K562 (cell line): ENCODE results near the gene SNX12. TPM values are rescaled to one million over a fixed set of nuclear protein-coding genes. Genes with fewer than 3 reads are reported as not detected.

Source experiments
- ARID3A ChIP-seq: IDR thresholded peaks from 2 replicates; pipeline ENCODE4 v1.6.1; 2012; ENCODE audit warnings: low read depth, low read length, improper control_type of control experiment, borderline replicate concordance
- CREB5 ChIP-seq: fragments of 250-450 bp; sonication (Bioruptor Pico); IDR thresholded peaks from 2 replicates; pipeline ENCODE4 v1.5.0; 2020; ENCODE audit warnings: mild to moderate bottlenecking
- DEAF1 ChIP-seq: fragments of 450-650 bp; formaldehyde crosslinking; IDR thresholded peaks from 2 replicates; pipeline ENCODE4 v1.4.0; 2020; ENCODE audit warnings: mild to moderate bottlenecking, moderate library complexity
- EHMT2 ChIP-seq: fragments of 450-650 bp; IDR thresholded peaks from 2 replicates; pipeline ENCODE4 v1.6.1; 2018; ENCODE audit warnings: antibody characterized with exemption
- ELF1 ChIP-seq: fragments of 200-800 bp; sonication (Bioruptor generic); IDR thresholded peaks from 2 replicates; pipeline ENCODE4 v1.6.1; 2016; ENCODE audit warnings: missing genetic modification characterization, missing compliant biosample characterization
- FOS ChIP-seq: IDR thresholded peaks from 3 replicates; pipeline ENCODE4 v1.6.1; 2011; ENCODE audit not compliant: insufficient read length; ENCODE audit errors: extremely low read depth
- JUND ChIP-seq, 2 experiments: IDR thresholded peaks; 2 replicates in 1 of 2; 3 replicates in 1 of 2; pipeline ENCODE4 v1.6.1; 2011; ENCODE audit warnings: borderline replicate concordance in 2 of 2, low read depth in 2 of 2, low read length in 2 of 2, improper control_type of control experiment in 1 of 2, missing biosample characterization in 1 of 2, missing genetic modification characterization in 1 of 2, missing genetic modification reagents in 1 of 2
- MBD2 ChIP-seq: sonication (generic); IDR thresholded peaks from 2 replicates; pipeline ENCODE4 v1.6.1; 2016; ENCODE audit warnings: low read depth, borderline replicate concordance
- NCOR1 ChIP-seq: fragments of 450-650 bp; IDR thresholded peaks from 2 replicates; pipeline ENCODE4 v1.6.1; 2016; ENCODE audit warnings: mild to moderate bottlenecking, moderate library complexity
- NELFE ChIP-seq: IDR thresholded peaks from 2 replicates; pipeline ENCODE4 v1.6.1; 2011; ENCODE audit warnings: mild to moderate bottlenecking; ENCODE audit not compliant: insufficient read depth, insufficient read length
- NFIX ChIP-seq: fragments of 250-450 bp; sonication (Bioruptor Pico); IDR thresholded peaks from 2 replicates; pipeline ENCODE4 v1.4.0; 2020; ENCODE audit warnings: low read depth, mild to moderate bottlenecking, moderate library complexity
- RUNX1 ChIP-seq: sonication (generic); IDR thresholded peaks from 2 replicates; pipeline ENCODE4 v1.6.1; 2016; ENCODE audit warnings: antibody characterized with exemption, low read depth
- THRAP3 ChIP-seq: fragments of 450-650 bp; IDR thresholded peaks from 2 replicates; pipeline ENCODE4 v1.6.1; 2016; ENCODE audit warnings: mild to moderate bottlenecking, inconsistent platforms, borderline replicate concordance
- ZBTB1 ChIP-seq: sonication (generic); formaldehyde crosslinking; IDR thresholded peaks from 2 replicates; pipeline ENCODE4 v1.8.1; 2023; ENCODE audit warnings: missing genetic modification reagents, low read depth, mild to moderate bottlenecking, borderline replicate concordance
- ZNF12 ChIP-seq: sonication (generic); formaldehyde crosslinking; IDR thresholded peaks from 2 replicates; pipeline ENCODE4 v1.4.0; 2020; ENCODE audit warnings: mild to moderate bottlenecking, missing genetic modification reagents
- ZNF124 ChIP-seq: sonication (generic); formaldehyde crosslinking; IDR thresholded peaks from 2 replicates; pipeline ENCODE4 v1.8.1; 2022; ENCODE audit warnings: missing genetic modification reagents
- ZNF280B ChIP-seq: fragments of 250-450 bp; sonication (Bioruptor Pico); IDR thresholded peaks from 2 replicates; pipeline ENCODE4 v1.5.1; 2021; ENCODE audit warnings: mild to moderate bottlenecking
- ZNF408 ChIP-seq: fragments of 250-450 bp; sonication (Bioruptor Pico); IDR thresholded peaks from 2 replicates; pipeline ENCODE4 v1.4.0; 2020; ENCODE audit warnings: low read depth, mild to moderate bottlenecking, moderate library complexity
- ZNF518B ChIP-seq: fragments of 250-450 bp; sonication (Bioruptor Pico); IDR thresholded peaks from 2 replicates; pipeline ENCODE4 v1.5.0; 2021; ENCODE audit warnings: mild to moderate bottlenecking, moderate library complexity
- polyA plus RNA-seq, 8 experiments: library from polyadenylated mRNA; depleted of rRNA in 4 of 8; stranded (reverse) in 5 of 8; unstranded in 3 of 8; fragments of >200 nt; fragmentation: Nextera tagmentation in 2 of 8; fragmentation: Illumina TruSeq in 1 of 8; extraction: Ambion mirVana in 2 of 8; extraction: Trizol in 1 of 8; gene quantifications; 2 replicates each; pipeline versions ENCODE4 v1.2.1 to v1.2.3, GENCODE V29; 2011 to 2014; ENCODE audit warnings: inconsistent platforms in 1 of 8, missing spikeins in 1 of 8
- total RNA-seq, 7 experiments: library from RNA; depleted of rRNA in 6 of 7; stranded (reverse); fragments of >200 nt in 6 of 7; fragmentation: Illumina TruSeq in 2 of 7; extraction: Trizol in 2 of 7; gene quantifications; 2 replicates each; pipeline versions ENCODE4 v1.2.1 to v1.2.3, GENCODE V29; 2011 to 2021; ENCODE audit warnings: low replicate concordance in 1 of 7

Gene SNX12
- total and polyA plus RNA-seq, 9 of the 15 experiments (the other 6 are each of a cell fraction or from before 2014, with no cell fraction given) = 12.7 to 50.3 (median 37.1) TPM

- no peak for TF ChIP-seq ZNF518B (CRISPR knock-in tag)
- no peak for TF ChIP-seq ZNF408 (CRISPR knock-in tag)
- TF ChIP-seq MBD2 = no peak
- TF ChIP-seq FOS = no peak
- no peak for TF ChIP-seq ARID3A
- TF ChIP-seq CREB5 (CRISPR knock-in tag) = no peak
- TF ChIP-seq NCOR1 = no peak
- no peak for TF ChIP-seq ZBTB1
- no peak for TF ChIP-seq RUNX1
- no peak for TF ChIP-seq THRAP3
- no peak for TF ChIP-seq ELF1 (tag)
- TF ChIP-seq DEAF1 = no peak
- no peak for TF ChIP-seq ZNF280B (CRISPR knock-in tag)
- TF ChIP-seq NELFE = no peak
- TF ChIP-seq JUND (IDR thresholded peaks at IDR 0.05; ENCODE audit: borderline replicate concordance, low read depth, low read length) = peak; percentile 75; the same call in 1 of the 2 replicates
- TF ChIP-seq JUND (tag; IDR thresholded peaks at IDR 0.05; ENCODE audit: borderline replicate concordance, low read depth, low read length) = peak; percentile 31; the same call in 1 of the 3 replicates
- TF ChIP-seq ZNF124 (CRISPR knock-in tag) = no peak
- TF ChIP-seq NFIX = no peak
- 0 out of 2 replicates have a peak, but pooled peaks have one; percentile 21 for TF ChIP-seq EHMT2
- TF ChIP-seq ZNF12 (CRISPR knock-in tag) = no peak
Observed at GRCh38 chrX:71106427-71106826, 38.3 kb upstream of the SNX12 start, which contains the start of gene CXorf65 (continued).
